Stromal cell of bone marrow (primary cell): ENCODE measurements around the gene NCOR1.
A peak's percentile ranks its signal among the peaks of the same experiment; 100 is the strongest.
"Not testable (repeated sequence)": the region's sequence is repeated elsewhere in the genome, so short reads cannot be mapped to it uniquely, and the experiment has no call there.

ENCODE experiments used
- DNase-seq: peaks from one replicate; pipeline ENCODE4 v3.0.0-alpha.2; 2012; ENCODE audit warnings: low read depth

Gene NCOR1

DNA sequence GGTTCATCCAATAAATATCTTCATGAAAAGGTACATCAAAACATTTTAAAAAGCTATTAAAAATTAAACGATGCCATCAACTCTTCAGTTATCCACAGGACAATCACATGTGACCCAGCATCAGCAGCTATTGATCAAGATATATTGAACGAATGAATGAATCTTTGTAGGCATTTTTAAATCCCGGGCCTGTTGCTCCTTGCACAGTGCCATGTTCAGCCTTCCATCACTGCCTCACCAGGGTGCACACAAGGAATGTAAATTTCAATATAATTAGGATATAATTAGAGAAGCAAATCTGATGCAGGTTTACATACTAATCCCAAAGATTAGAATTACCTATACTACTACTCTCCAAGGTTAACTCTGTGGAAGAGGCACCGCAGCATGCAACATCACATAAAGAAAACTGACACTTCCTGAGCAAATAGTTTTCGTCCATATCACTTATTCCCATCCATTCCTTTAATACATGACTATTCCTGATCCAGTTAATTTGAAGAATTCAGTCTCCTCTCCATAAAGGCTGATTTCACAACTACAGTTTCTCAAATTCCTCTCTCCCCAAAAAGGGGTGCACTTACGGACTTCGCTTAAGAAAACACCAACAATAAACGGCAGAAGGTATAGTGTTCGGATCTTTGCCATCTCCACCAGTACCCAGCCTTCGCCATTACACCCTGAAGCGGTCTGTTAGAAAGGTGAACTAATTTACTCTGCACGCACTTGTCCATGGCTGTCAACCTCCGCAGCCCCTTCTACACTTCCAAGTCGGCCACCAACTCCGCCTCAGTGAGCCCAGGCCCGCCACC is 938 bp downstream of the NCOR1 start:
- no peak for DNase-seq

- no peak for DNase-seq
These were observed 2.5 kb downstream of the NCOR1 start for GRCh38 chr17:16212793-16213192.

GRCh38 chr17:16211590-16211989 is 3.7 kb downstream of the NCOR1 start:
- DNase-seq = no peak

- not testable (repeated sequence) for DNase-seq
These were observed 10.6 kb downstream of the NCOR1 start for GRCh38 chr17:16204763-16205162.

- DNase-seq = not testable (repeated sequence)
These were observed 12.5 kb downstream of the NCOR1 start for GRCh38 chr17:16202554-16203500.

- not testable (repeated sequence) for DNase-seq
These were observed 13.6 kb downstream of the NCOR1 start for GRCh38 chr17:16201693-16202131.

DNA sequence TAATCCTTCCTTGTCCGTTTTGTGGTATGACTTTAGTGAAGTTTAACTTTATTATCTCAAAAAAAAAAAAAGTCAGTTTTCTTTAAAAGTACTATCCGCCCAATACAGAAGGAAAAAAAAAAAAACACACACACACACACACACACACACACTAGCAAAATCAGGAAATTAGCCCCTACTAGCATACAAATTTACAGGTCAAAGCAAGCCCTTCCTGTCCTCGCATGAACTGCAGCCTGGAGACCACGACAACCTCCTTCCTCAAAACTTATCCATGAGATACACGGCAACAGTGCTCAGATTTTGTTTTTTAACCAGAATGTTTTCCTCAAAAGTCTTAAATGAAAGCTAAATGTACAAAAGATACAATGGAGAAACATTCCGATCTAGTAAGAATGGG is 16.2 kb downstream of the NCOR1 start:
- DNase-seq = no peak

- DNase-seq = no peak
These were observed 18.1 kb downstream of the NCOR1 start for GRCh38 chr17:16197276-16197675.

DNA sequence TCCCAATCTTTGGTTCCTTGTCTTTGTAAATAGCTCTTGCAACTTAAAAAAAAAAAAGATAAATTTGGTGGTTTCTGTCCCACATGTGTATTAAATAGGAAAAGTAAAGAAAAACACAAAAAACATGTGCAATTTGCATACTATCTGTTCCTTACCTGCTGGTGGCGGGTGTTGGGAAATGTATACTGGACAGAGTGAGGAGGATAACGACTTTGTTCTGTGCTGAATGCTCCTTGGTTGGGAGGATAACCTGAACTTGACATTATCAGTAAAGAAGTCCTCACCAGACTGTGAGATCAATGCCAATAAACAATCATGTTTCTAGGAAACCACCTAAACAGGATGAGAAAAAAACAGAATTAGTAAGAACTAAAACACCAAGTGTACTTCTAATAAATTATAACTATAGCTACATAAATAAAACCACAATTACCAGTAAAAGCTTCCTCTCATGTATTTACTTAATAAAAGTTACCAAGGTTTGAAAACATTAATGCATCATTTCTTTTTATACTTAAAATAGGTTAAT is 21.0 kb downstream of the NCOR1 start:
- DNase-seq = not testable (repeated sequence)

- no peak for DNase-seq
These were observed 23.7 kb downstream of the NCOR1 start for GRCh38 chr17:16191604-16192003.

DNA sequence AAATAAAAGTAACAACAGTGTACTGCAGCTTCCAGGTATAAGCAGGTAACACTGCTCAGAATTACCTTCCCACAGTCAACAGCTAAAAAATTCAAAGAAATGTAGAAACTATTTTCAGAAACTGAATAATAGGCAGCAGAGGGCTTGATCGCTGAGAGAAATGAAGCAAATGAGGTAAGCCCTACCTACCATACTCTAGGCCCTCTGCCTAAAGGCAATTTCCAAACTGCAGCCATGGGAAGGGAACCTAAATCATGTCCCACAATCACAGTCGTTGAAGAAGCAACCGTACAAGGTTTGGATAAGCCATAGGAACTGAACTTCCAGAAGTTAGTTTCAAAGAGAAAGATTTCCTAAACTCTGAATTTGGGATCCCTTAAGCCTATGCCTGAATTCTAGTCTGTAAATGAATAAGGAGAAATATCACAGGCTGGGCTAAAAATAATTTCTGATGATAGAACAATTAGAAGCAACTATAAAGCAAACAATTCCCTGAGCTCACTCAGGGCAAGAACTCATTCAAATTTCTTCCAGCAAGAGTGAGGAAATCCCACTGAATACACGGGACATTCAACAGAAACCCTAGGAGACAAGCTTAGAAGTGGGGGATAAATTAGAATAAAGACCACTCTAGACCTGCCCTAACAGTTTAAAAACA is 24.5 kb downstream of the NCOR1 start:
- no peak for DNase-seq

GRCh38 chr17:16189791-16190348 is 25.5 kb downstream of the NCOR1 start:
- no peak for DNase-seq

GRCh38 chr17:16187642-16188041 is 27.7 kb downstream of the NCOR1 start:
- no peak for DNase-seq

DNA sequence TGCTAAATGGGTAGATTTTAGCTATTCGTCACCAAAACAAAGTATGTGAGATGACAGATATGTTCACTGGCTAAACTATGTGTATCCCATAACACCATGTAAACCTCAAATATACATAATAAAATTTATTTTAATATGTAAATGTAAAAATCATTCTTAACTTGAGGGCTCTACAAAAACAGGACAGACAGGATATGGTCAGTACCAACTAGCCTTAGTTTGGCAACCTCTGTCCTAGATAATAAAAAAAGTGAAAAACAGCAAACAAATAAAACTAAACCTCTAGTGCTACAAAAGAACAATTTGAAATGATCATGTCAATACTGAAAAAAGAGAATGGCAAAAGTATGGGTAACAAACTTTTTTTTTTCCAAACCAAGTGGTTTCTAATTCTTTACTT is 33.8 kb downstream of the NCOR1 start:
- no peak for DNase-seq

DNA sequence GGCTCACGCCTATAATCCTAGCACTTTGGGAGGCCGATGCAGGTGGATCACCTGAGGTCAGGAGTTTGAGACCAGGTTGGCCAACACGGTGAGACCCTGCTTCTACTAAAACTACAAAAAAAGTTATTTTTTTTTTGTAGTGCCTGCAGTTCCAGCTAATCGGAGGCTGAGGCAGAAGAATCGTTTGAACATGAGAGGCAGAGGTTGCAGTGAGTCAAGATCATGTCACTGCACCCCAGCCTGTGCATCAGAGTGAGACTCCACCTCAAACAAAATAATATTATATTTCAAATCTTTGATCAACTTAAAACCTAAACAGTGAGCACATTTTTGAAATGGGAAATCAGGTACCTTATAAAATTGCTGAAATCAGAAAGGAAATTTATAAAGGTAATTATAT is 36.5 kb downstream of the NCOR1 start:
- peak; percentile 8 for DNase-seq

- DNase-seq = peak; percentile 25
These were observed 43.7 kb downstream of the NCOR1 start for GRCh38 chr17:16171613-16172012.

GRCh38 chr17:16166766-16167165 is 48.6 kb downstream of the NCOR1 start:
- not testable (repeated sequence) for DNase-seq

GRCh38 chr17:16158714-16159113 is 56.6 kb downstream of the NCOR1 start:
- DNase-seq = no peak

DNA sequence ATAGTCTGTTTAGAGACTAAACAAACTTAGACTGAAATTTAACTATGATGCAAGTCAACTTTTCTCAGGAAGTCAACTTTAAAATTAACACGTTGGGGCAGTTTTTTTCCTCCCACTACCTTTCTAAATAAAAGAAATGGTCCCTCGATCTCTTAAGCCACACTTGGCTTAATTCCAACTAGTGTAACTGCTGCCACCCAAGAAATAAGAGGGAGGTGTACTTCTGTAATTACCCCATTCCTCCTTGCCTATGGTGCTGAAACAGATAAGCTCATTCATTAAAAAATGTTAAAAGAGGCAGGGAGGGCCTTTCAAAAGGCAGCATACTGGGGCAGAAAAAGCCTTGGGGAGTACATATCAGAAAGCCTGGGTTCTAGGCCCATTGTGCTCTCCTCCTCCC is 59.8 kb downstream of the NCOR1 start:
- no peak for DNase-seq

GRCh38 chr17:16152326-16152725 is 63.0 kb downstream of the NCOR1 start:
- not testable (repeated sequence) for DNase-seq

GRCh38 chr17:16150251-16150856 is 65.0 kb downstream of the NCOR1 start:
- DNase-seq = no peak
